SH-SY5Y (cell line): ENCODE data around the gene COL6A1.

Source experiments
- GATA2 ChIP-seq: IDR thresholded peaks from 2 replicates; pipeline ENCODE4 v1.6.1; 2011; ENCODE audit warnings: mild to moderate bottlenecking, low read depth, low read length
- GATA3 ChIP-seq: IDR thresholded peaks from 2 replicates; pipeline ENCODE4 v1.6.1; 2011; ENCODE audit warnings: low read depth, mild to moderate bottlenecking, low read length, moderate library complexity

GRCh38 chr21:45991606-45992300 lies 10.2 kb downstream of the COL6A1 start:
- TF ChIP-seq GATA2: no peak
- TF ChIP-seq GATA3: no peak
